ENCODE results near the gene PRKCH. TPM values are rescaled to one million over a fixed set of nuclear protein-coding genes. Genes with fewer than 3 reads are reported as not detected.

PRKCH gene
- total and polyA plus RNA-seq, 2 donors (not counting 3 experiments of a cell fraction or from before 2014, with no cell fraction given), result 97.7 to 103 TPM

GRCh38 chr14:61491224-61491623 lies 169.8 kb downstream of the PRKCH start:
- CTCF ChIA-PET, result interaction anchor here (0.9 to 2.1 kb wide), 5 partner anchors 11 to 346 kb away, joined by 3 to 6 read pairs (median 4); no protein-coding TSS in a partner anchor
- Histone ChIP-seq H3K4me2 (ENCODE audit: insufficient read depth, low read length) (no peak overlapping the region), H2AFZ (ENCODE audit: low read depth, low read length) (no peak overlapping the region), H3K79me2 (ENCODE audit: control insufficient read depth, insufficient read depth, low read length) (no peaks in the 10 kb centered on the region), H3K27ac (ENCODE audit: insufficient read depth, low read depth, low read length) (no peak overlapping the region), H3K9ac (replicated peaks; ENCODE audit: extremely low read depth, insufficient read depth, low read length) (no peak overlapping the region), H3K36me3 (ENCODE audit: control insufficient read depth in 2 of 2, extremely low read depth in 1 of 2, insufficient read depth in 2 of 2, low read length in 2 of 2) (peaks cover 11 to 13% of the 10 kb centered on the region in 2 experiments), H3K27me3 (ENCODE audit: control insufficient read depth in 2 of 2, insufficient read depth in 2 of 2, low read length in 2 of 2) (no peaks in the 10 kb centered on the region), H3K9me3 (replicated peaks; ENCODE audit: control insufficient read depth, insufficient read depth, low read length) (no peaks in the 10 kb centered on the region), H3K4me3 (replicated peaks in 1 of 3; ENCODE audit: insufficient read depth in 1 of 3, low read depth in 1 of 3, low read length in 3 of 3) (no peak overlapping the region), H3K9me1 (replicated peaks; ENCODE audit: control insufficient read depth, extremely low read depth, insufficient read depth, low read length) (no peaks in the 10 kb centered on the region), H4K20me1 (replicated peaks; ENCODE audit: control insufficient read depth, extremely low read depth, insufficient read depth, low read length) (no peaks in the 10 kb centered on the region), H3K4me1 (ENCODE audit: control insufficient read depth, extremely low read depth, insufficient read depth, low read length) (peaks cover 18% of the 10 kb centered on the region)
- BruUV-seq (replicated peaks), result no TSS peak
- intact Hi-C loops (cut with micrococcal nuclease) (no loop called here), dilution Hi-C loops (cut with MboI; ENCODE audit: extremely low pct_ligation_motif_present, low sequenced_read_pairs) (no loop called here)
- no peak for FAIRE-seq
- TF ChIP-seq, protein P1, sequence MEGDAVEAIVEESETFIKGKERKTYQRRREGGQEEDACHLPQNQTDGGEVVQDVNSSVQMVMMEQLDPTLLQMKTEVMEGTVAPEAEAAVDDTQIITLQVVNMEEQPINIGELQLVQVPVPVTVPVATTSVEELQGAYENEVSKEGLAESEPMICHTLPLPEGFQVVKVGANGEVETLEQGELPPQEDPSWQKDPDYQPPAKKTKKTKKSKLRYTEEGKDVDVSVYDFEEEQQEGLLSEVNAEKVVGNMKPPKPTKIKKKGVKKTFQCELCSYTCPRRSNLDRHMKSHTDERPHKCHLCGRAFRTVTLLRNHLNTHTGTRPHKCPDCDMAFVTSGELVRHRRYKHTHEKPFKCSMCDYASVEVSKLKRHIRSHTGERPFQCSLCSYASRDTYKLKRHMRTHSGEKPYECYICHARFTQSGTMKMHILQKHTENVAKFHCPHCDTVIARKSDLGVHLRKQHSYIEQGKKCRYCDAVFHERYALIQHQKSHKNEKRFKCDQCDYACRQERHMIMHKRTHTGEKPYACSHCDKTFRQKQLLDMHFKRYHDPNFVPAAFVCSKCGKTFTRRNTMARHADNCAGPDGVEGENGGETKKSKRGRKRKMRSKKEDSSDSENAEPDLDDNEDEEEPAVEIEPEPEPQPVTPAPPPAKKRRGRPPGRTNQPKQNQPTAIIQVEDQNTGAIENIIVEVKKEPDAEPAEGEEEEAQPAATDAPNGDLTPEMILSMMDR (IDR thresholded peaks at IDR 0.05; ENCODE audit: extremely low read depth in 1 of 2, insufficient read depth in 1 of 2, low read depth in 1 of 2, low read length in 2 of 2), result no peak
- TF ChIP-seq POLR2AphosphoS5 (IDR thresholded peaks at IDR 0.05; ENCODE audit: insufficient read depth, low read depth, low read length) (no peak), MYC (IDR thresholded peaks at IDR 0.05; ENCODE audit: low read depth, low read length) (no peak), EZH2 (IDR thresholded peaks at IDR 0.05; ENCODE audit: borderline replicate concordance, low read depth, low read length, severe bottlenecking) (no peak), FOS (IDR thresholded peaks at IDR 0.05; ENCODE audit: borderline replicate concordance, insufficient read depth, low read length) (no peak), JUN (IDR thresholded peaks at IDR 0.05; ENCODE audit: borderline replicate concordance, insufficient read depth, insufficient read length, low read depth) (no peak), GATA2 (IDR thresholded peaks at IDR 0.05; ENCODE audit: insufficient read depth, insufficient read length, low read depth, low read length) (no peak), POLR2A (IDR thresholded peaks at IDR 0.05; ENCODE audit: low read depth, low read length) (no peak)
- TF ChIP-seq, protein P2, sequence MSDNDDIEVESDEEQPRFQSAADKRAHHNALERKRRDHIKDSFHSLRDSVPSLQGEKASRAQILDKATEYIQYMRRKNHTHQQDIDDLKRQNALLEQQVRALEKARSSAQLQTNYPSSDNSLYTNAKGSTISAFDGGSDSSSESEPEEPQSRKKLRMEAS (IDR thresholded peaks at IDR 0.05; ENCODE audit: insufficient read depth, insufficient read length), result no peak
- DNase-seq (ENCODE audit: low read depth, low spot score), result peak; percentile 39
- POLR2A ChIA-PET, result no interaction called here
